K562 (cell line): ENCODE data around the gene DTNB. TPM values are rescaled to one million over a fixed set of nuclear protein-coding genes. Genes with fewer than 3 reads are reported as not detected.
A peak's percentile ranks its signal among the peaks of the same experiment; 100 is the strongest.

Experiments used
- ATF1 ChIP-seq, 2 experiments: fragments of 450-650 bp in 1 of 2; IDR thresholded peaks; 2 replicates each; pipeline ENCODE4 v1.6.1; 2016; ENCODE audit warnings: missing compliant biosample characterization in 1 of 2, missing genetic modification characterization in 1 of 2
- GABPB1 ChIP-seq: sonication (generic); formaldehyde crosslinking; IDR thresholded peaks from 2 replicates; pipeline ENCODE4 v1.8.0; 2022; ENCODE audit warnings: mild to moderate bottlenecking, missing genetic modification reagents
- JUND ChIP-seq, 2 experiments: IDR thresholded peaks; 2 replicates in 1 of 2; 3 replicates in 1 of 2; pipeline ENCODE4 v1.6.1; 2011; ENCODE audit warnings: borderline replicate concordance in 2 of 2, low read depth in 2 of 2, low read length in 2 of 2, improper control_type of control experiment in 1 of 2, missing biosample characterization in 1 of 2, missing genetic modification characterization in 1 of 2, missing genetic modification reagents in 1 of 2
- L3MBTL2 ChIP-seq: fragments of 450-650 bp; IDR thresholded peaks from 2 replicates; pipeline ENCODE4 v1.6.1; 2016; ENCODE audit warnings: mild to moderate bottlenecking, moderate library complexity
- NFIC ChIP-seq: fragments of 450-650 bp; IDR thresholded peaks from 2 replicates; pipeline ENCODE4 v1.6.1; 2017; ENCODE audit warnings: mild to moderate bottlenecking, inconsistent platforms
- NR2C2 ChIP-seq, 2 experiments: fragments of 200-800 bp in 1 of 2; sonication (Bioruptor generic) in 1 of 2; sonication (generic) in 1 of 2; formaldehyde crosslinking in 1 of 2; IDR thresholded peaks; 2 replicates each; pipeline versions ENCODE4 v1.6.1 to v1.8.0; 2016 to 2022; ENCODE audit warnings: mild to moderate bottlenecking in 1 of 2, missing compliant biosample characterization in 1 of 2, missing genetic modification characterization in 1 of 2, missing genetic modification reagents in 1 of 2
- PCBP1 ChIP-seq: fragments of 200-400 bp; formaldehyde crosslinking; IDR thresholded peaks from 2 replicates; pipeline ENCODE4 v1.6.1; 2018; ENCODE audit warnings: mild to moderate bottlenecking, low read depth, low read length; ENCODE audit not compliant: poor library complexity, severe bottlenecking
- POLR2G ChIP-seq: fragments of 200-400 bp; formaldehyde crosslinking; IDR thresholded peaks from 2 replicates; pipeline ENCODE4 v1.6.1; 2017; ENCODE audit warnings: low read depth, mild to moderate bottlenecking, antibody characterized with exemption, low read length, moderate library complexity
- RAD51 ChIP-seq: fragments of 450-650 bp; IDR thresholded peaks from 2 replicates; pipeline ENCODE4 v1.7.1; 2016; ENCODE audit warnings: low read depth, mild to moderate bottlenecking, borderline replicate concordance
- RCOR1 ChIP-seq, 2 experiments: IDR thresholded peaks; 2 replicates each; pipeline ENCODE4 v1.6.1; 2012; ENCODE audit warnings: low read depth in 2 of 2, low read length in 2 of 2, borderline replicate concordance in 1 of 2, improper control_type of control experiment in 1 of 2
- SMC3 ChIP-seq: conservative IDR thresholded peaks from 2 replicates; pipeline ENCODE4 v1.6.1; 2011; ENCODE audit warnings: low read depth, low read length, improper control_type of control experiment; ENCODE audit not compliant: insufficient read depth
- STAT5A ChIP-seq: IDR thresholded peaks from 2 replicates; pipeline ENCODE4 v1.6.1; 2012; ENCODE audit warnings: low read length, inconsistent platforms, borderline replicate concordance
- XRCC5 ChIP-seq: fragments of 200-400 bp; formaldehyde crosslinking; IDR thresholded peaks from 2 replicates; pipeline ENCODE4 v1.6.1; 2017; ENCODE audit warnings: low read depth, mild to moderate bottlenecking, low read length
- ZFP36 ChIP-seq: fragments of 150-350 bp; IDR thresholded peaks from 2 replicates; pipeline ENCODE4 v1.6.1; 2018; ENCODE audit warnings: low read length, low read depth; ENCODE audit not compliant: partially characterized antibody
- polyA plus RNA-seq, 8 experiments: library from polyadenylated mRNA; depleted of rRNA in 4 of 8; stranded (reverse) in 5 of 8; unstranded in 3 of 8; fragments of >200 nt; fragmentation: Nextera tagmentation in 2 of 8; fragmentation: Illumina TruSeq in 1 of 8; extraction: Ambion mirVana in 2 of 8; extraction: Trizol in 1 of 8; gene quantifications; 2 replicates each; pipeline versions ENCODE4 v1.2.1 to v1.2.3, GENCODE V29; 2011 to 2014; ENCODE audit warnings: inconsistent platforms in 1 of 8, missing spikeins in 1 of 8
- total RNA-seq, 7 experiments: library from RNA; depleted of rRNA in 6 of 7; stranded (reverse); fragments of >200 nt in 6 of 7; fragmentation: Illumina TruSeq in 2 of 7; extraction: Trizol in 2 of 7; gene quantifications; 2 replicates each; pipeline versions ENCODE4 v1.2.1 to v1.2.3, GENCODE V29; 2011 to 2021; ENCODE audit warnings: low replicate concordance in 1 of 7
- TF ChIP-seq, protein P1 (sequence below): sonication (generic); formaldehyde crosslinking; IDR thresholded peaks from 2 replicates; pipeline ENCODE4 v1.5.0; 2020; ENCODE audit warnings: missing genetic modification reagents
- TF ChIP-seq, protein P2 (sequence below), 2 experiments: fragments of 450-650 bp; conservative IDR thresholded peaks; 2 replicates each; pipeline ENCODE4 v1.6.1; 2017; ENCODE audit warnings: mild to moderate bottlenecking in 2 of 2, moderate library complexity in 2 of 2

Gene DTNB
- total and polyA plus RNA-seq, 9 of the 15 experiments (the other 6 are each of a cell fraction or from before 2014, with no cell fraction given): 0.18 to 2.0 (median 0.77) TPM; not detected in 2

DNA sequence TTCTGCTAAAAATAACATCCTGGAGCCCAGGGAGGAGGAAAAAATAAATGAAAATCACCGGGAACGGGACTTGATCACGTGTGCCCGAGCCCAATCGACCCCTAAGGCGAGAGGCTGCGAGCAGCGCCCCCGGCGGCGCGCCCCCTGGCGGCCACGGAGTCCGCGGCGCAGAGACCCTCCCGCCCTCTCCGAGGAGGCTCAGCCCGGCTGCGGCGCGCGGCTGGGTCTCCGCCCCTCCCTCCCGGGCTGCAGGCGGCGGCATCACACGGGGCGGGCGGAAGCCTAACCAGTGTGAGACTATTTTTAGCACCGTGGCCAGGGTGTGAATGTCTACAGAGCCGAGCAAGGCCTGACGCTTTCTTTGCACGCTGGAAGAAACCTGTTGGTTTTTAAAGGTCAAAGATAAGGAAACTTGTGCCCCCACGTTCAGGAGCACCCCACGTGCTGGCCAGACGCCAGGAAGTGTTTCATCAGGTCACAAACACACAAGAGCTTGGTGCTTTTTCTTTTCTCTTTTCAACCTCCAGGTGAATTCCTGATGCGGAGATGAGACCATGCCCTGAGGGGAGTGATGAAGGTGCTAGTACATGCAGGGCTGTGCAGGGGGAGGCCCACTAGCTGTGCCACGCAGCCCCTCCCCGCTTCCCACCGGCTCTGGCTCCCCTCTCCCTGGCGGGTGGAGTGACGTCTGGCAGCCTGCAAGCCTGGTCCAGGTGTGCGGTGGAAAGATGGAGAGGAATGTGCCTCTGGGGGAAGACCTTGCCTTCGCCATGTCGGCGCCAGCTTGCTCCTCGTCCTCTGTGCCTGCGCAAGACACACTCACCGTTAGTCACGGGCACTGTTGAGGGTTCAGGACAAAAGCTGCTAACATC is 296.4 kb downstream of the DTNB start (continued):
- TF ChIP-seq RAD51: peak; percentile 37; the same call in 1 of the 2 replicates
- TF ChIP-seq STAT5A: no peak
- TF ChIP-seq ATF1 (CRISPR knock-in tag; IDR thresholded peaks at IDR 0.05): no peak
- peak; percentile 45; the same call in 1 of the 2 replicates for TF ChIP-seq ATF1 (tag; IDR thresholded peaks at IDR 0.05)
- TF ChIP-seq POLR2G: 0 out of 2 replicates have a peak, but pooled peaks have one; percentile 43
- TF ChIP-seq NFIC: peak; percentile 87
- peak in 1 of 2 experiments; percentile 39; a peak in 1 of 4 replicates for TF ChIP-seq RCOR1 (IDR thresholded peaks at IDR 0.05; ENCODE audit: borderline replicate concordance in 1 of 2, low read depth in 2 of 2, low read length in 2 of 2)
- TF ChIP-seq ZFP36: peak; percentile 66
- peak; percentile 40; the same call in 1 of the 2 replicates for TF ChIP-seq JUND (IDR thresholded peaks at IDR 0.05; ENCODE audit: borderline replicate concordance, low read depth, low read length)
- no peak; the same call in 2 of the 3 replicates for TF ChIP-seq JUND (tag; IDR thresholded peaks at IDR 0.05; ENCODE audit: borderline replicate concordance, low read depth, low read length)
- TF ChIP-seq, protein P1, sequence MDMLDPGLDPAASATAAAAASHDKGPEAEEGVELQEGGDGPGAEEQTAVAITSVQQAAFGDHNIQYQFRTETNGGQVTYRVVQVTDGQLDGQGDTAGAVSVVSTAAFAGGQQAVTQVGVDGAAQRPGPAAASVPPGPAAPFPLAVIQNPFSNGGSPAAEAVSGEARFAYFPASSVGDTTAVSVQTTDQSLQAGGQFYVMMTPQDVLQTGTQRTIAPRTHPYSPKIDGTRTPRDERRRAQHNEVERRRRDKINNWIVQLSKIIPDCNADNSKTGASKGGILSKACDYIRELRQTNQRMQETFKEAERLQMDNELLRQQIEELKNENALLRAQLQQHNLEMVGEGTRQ (CRISPR knock-in tag): peak; percentile 73
- TF ChIP-seq, protein P2, sequence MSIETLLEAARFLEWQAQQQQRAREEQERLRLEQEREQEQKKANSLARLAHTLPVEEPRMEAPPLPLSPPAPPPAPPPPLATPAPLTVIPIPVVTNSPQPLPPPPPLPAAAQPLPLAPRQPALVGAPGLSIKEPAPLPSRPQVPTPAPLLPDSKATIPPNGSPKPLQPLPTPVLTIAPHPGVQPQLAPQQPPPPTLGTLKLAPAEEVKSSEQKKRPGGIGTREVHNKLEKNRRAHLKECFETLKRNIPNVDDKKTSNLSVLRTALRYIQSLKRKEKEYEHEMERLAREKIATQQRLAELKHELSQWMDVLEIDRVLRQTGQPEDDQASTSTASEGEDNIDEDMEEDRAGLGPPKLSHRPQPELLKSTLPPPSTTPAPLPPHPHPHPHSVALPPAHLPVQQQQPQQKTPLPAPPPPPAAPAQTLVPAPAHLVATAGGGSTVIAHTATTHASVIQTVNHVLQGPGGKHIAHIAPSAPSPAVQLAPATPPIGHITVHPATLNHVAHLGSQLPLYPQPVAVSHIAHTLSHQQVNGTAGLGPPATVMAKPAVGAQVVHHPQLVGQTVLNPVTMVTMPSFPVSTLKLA (conservative IDR thresholded peaks at IDR 0.05): peak in 1 of 2 experiments; percentile 39; a peak in 2 of 4 replicates
- TF ChIP-seq GABPB1 (CRISPR knock-in tag): peak; percentile 50; the same call in 1 of the 2 replicates
- TF ChIP-seq NR2C2 (CRISPR knock-in tag; IDR thresholded peaks at IDR 0.05): no peak
- TF ChIP-seq NR2C2 (tag; IDR thresholded peaks at IDR 0.05): 0 out of 2 replicates have a peak, but pooled peaks have one; percentile 19
- TF ChIP-seq SMC3: peak; percentile 40; the same call in 1 of the 2 replicates
- peak; percentile 31 for TF ChIP-seq PCBP1
- TF ChIP-seq XRCC5: 0 out of 2 replicates have a peak, but pooled peaks have one; percentile 64
- TF ChIP-seq L3MBTL2: peak; percentile 83
